ENCODE results near the gene XCR1.

DNA sequence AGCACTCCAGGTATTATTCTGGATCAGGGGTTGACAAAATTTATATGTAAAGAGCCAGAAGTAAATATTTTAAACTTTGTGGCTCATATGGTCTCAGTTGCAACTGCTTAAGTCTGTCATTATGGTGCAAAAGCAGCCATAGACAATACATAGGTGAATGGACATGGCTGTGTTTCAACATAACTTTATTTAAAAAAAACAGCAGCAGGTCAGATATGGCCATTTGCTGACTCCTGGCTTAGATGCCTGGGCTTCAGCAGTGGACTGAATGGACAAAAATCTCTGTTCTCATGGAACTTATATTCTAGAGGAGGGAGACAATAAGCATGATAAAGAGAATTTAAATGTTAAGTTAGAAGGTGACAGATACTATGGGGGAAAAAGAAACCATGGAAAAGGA lies 20.0 kb downstream of the XCR1 start:
- TF ChIP-seq, protein P1, sequence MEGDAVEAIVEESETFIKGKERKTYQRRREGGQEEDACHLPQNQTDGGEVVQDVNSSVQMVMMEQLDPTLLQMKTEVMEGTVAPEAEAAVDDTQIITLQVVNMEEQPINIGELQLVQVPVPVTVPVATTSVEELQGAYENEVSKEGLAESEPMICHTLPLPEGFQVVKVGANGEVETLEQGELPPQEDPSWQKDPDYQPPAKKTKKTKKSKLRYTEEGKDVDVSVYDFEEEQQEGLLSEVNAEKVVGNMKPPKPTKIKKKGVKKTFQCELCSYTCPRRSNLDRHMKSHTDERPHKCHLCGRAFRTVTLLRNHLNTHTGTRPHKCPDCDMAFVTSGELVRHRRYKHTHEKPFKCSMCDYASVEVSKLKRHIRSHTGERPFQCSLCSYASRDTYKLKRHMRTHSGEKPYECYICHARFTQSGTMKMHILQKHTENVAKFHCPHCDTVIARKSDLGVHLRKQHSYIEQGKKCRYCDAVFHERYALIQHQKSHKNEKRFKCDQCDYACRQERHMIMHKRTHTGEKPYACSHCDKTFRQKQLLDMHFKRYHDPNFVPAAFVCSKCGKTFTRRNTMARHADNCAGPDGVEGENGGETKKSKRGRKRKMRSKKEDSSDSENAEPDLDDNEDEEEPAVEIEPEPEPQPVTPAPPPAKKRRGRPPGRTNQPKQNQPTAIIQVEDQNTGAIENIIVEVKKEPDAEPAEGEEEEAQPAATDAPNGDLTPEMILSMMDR (IDR thresholded peaks at IDR 0.05): no peak
- TF ChIP-seq RORB (CRISPR knock-in tag; IDR thresholded peaks at IDR 0.05) (no peak), NR2C2 (CRISPR knock-in tag; IDR thresholded peaks at IDR 0.05) (no peak)
- TF ChIP-seq, protein P2, sequence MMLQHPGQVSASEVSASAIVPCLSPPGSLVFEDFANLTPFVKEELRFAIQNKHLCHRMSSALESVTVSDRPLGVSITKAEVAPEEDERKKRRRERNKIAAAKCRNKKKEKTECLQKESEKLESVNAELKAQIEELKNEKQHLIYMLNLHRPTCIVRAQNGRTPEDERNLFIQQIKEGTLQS (CRISPR knock-in tag; conservative IDR thresholded peaks at IDR 0.05): no peak
